HG03097 (cell line): ENCODE measurements around the gene EXOSC1.
"Not testable (repeated sequence)": the region's sequence is repeated elsewhere in the genome, so short reads cannot be mapped to it uniquely, and the experiment has no call there.

Source experiments
- ATAC-seq: cut with Tn5 transposase; IDR thresholded peaks from one replicate; pipeline ENCODE4 v1.9.1; 2021; ENCODE audit not compliant: unreplicated experiment, low FRiP score

Gene EXOSC1

GRCh38 chr10:97411406-97411805 is 34.4 kb downstream of the EXOSC1 start:
- ATAC-seq, result no peak

- no peak for ATAC-seq
These were observed 37.3 kb downstream of the EXOSC1 start for GRCh38 chr10:97408496-97408992.

DNA sequence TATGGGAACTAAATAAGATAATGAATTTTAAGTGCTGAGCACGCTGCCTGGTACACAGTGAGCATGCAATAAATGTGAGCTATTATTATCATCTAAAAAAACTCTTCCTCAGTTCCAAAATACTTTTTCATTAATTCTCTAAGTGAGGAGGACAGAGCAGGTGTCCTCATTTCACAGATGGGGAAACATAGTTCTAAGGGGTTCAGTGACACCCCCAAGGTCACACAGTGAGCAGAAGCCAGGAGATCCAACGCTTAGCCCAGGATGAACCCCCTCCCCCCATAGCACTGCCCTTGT is 37.9 kb downstream of the EXOSC1 start:
- no peak for ATAC-seq

- ATAC-seq, result peak; percentile 71
These were observed 38.4 kb downstream of the EXOSC1 start for GRCh38 chr10:97407211-97407951.

DNA sequence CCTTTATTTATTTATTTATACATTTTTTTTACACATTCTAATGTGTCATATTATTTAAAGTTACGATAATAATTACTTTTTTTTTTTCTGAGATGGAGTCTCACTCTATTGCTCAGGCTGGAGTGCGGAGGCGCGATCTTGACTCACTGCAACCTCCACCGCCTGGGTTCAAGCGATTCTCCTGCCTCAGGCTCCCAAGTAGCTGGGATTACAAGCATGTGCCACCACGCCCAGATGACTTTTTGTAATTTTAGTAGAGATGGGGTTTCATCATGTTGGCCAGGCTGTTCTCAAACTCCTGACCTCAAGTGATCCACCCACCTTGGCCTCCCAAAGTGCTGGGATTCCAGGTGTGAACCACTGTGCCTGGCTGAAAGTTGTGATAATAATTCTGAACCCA is 39.3 kb downstream of the EXOSC1 start:
- ATAC-seq, result not testable (repeated sequence)

GRCh38 chr10:97406064-97406463 is 39.7 kb downstream of the EXOSC1 start:
- no peak for ATAC-seq

DNA sequence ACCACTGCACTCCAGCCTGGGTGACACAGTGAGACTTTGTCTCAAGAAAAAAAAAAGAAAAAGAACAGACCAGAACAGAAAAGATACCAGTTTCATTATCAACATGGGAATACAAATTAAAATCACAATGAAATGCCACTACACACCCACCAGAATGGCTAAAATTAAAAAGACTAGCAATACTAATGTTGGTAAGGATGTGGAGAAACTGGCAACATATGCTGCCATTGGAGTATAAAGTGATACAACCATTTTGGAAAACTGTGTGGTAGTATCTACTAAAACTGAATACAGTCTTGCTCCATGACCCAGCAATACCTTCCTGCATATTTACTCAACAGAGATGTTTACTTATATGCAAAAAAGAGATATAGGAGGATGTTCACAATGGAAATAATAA is 41.8 kb downstream of the EXOSC1 start:
- ATAC-seq, result no peak

- no peak for ATAC-seq
These were observed 44.3 kb downstream of the EXOSC1 start for GRCh38 chr10:97401455-97401919.

DNA sequence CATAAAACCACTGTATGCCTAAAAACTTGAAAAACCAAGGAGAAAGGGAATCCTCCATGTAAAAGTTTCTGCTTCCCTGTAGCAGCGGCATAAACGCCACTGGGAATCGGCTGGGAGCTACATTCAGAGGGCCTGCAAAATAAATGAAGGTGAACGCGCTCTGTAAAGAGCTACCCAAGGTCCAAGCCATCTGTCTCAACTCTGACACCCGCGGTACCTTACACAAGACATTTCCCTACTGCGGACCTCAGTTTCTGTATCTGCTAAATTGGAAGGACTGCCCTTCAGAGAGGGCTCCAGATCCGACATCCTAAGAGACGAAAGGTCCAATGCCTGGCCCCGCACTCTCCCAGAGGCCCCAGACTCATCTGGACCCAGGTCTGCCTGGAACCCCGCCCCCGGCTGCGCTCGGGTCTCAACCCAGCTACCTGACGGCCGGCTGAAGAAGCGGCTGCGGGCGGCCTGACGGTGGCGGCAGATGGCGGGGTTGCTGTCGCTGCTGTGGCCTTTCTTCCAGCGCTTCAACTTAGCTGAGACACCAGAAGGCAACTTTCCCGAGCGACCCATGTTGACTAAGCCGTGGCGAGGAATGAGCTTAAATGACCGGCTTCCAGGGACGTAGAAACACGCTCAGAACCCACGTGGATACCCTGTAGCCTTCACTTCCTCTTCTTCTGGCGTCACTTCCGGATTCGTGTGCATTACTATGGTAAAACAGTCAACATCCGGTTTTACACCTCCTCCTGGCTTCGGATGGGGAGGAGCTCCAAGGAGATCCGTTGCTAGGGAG is 44.9 kb downstream of the EXOSC1 start, which contains the start of gene RRP12:
Gene RRP12, minus strand, starts transcription at position 676 of the 790 bp plus-strand sequence. Its CDS starts 109 bp downstream, at position 567.
- ATAC-seq, result peak; percentile 92

DNA sequence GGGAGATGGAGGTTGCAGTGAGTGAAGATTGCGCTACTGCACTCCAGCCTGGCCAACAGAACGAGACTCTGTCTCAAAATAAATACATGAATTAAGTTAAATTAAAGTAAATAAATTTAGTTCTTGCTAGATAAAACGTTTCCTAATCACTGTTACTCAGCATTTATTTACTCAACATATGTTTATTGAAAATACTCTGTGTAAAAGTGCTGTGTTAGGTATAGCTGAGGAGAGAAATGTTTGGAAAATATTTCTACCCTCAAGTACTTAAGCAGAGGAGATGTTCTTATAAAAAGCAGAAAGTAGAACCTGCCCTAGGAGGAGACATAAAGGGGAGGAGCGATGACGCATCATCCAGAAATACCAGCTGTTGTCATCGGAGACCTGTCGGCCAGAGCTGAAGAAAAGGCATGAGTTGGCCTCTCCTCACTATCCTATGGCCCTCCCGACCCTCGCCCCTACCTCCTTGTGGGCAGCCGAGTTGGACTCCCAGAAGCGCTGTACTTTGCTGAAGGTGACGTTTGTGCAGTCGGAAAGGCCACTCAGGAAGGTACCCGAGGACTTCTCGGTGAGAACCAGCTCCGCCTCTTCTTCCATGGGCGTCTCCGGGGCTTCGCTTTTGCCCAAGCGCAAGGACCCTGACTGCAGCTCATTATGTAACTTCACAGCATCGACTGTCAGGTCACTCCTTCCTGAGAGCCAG is 45.8 kb downstream of the EXOSC1 start:
- no peak for ATAC-seq

- no peak for ATAC-seq
These were observed 49.8 kb downstream of the EXOSC1 start for GRCh38 chr10:97396056-97396455.

GRCh38 chr10:97393034-97393573 is 52.7 kb downstream of the EXOSC1 start:
- ATAC-seq, result no peak

GRCh38 chr10:97390091-97390490 is 55.7 kb downstream of the EXOSC1 start:
- no peak for ATAC-seq

DNA sequence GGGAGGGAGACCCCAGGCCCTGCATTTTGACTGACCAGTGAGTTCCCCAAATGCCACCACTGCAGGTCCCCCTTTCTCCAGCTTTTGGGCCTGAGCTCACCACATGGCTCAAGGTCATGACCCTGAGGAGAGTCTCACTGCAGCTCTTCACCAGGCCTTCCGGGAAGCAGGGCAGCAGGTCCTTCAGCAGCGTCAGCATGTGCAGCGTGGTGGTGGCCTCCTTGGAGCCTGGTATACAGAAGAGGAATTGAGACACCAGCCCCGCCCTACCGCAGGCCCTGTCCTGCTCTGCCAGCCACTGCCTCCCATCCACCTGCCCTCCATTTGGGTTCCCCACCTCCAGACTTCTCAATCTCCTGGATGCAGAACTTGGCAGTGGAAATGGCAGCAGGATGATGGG is 57.7 kb downstream of the EXOSC1 start:
- ATAC-seq, result no peak
